Bronchial epithelial cell (primary cell): ENCODE data around the gene DCDC2. TPM values are rescaled to one million over a fixed set of nuclear protein-coding genes. Genes with fewer than 3 reads are reported as not detected.

Experiments
- DNase-seq: peaks from one replicate; pipeline ENCODE4 v3.0.0-alpha.2; 2010; ENCODE audit warnings: low read depth
- FAIRE-seq: peaks from 2 replicates; lab custom pipeline; 2011; peaks lifted over from hg19 to GRCh38; lab: Jason Lieb, UNC
- H3K27me3 ChIP-seq: 2 replicates; pipeline ENCODE4 v1.5.1; 2011; ENCODE audit warnings: low read length; ENCODE audit not compliant: control insufficient read depth, insufficient read depth
- H3K36me3 ChIP-seq: 2 replicates; pipeline ENCODE4 v1.5.1; 2011; ENCODE audit warnings: low read length; ENCODE audit not compliant: control insufficient read depth, insufficient read depth
- H3K4me3 ChIP-seq: 2 replicates; pipeline ENCODE4 v1.5.1; 2011; ENCODE audit warnings: mild to moderate bottlenecking, low read depth, low read length, control low read depth
- CTCF ChIP-seq: IDR thresholded peaks from 2 replicates; pipeline ENCODE4 v1.5.1; 2011; ENCODE audit warnings: mild to moderate bottlenecking, moderate library complexity, low read length, control low read depth, inconsistent platforms; ENCODE audit not compliant: insufficient read depth, severe bottlenecking
- total RNA-seq: library from RNA; depleted of rRNA; stranded (reverse); fragments of >200 nt; gene quantifications from 2 replicates; pipeline ENCODE4 v1.2.1, GENCODE V29; 2014

Gene DCDC2
- total RNA-seq, 1 donor from 2014 or later = under 0.01 TPM

GRCh38 chr6:24397631-24398030 is 39.8 kb upstream of the DCDC2 start:
- Histone ChIP-seq H3K36me3 (no peaks in the 10 kb centered on the region), H3K4me3 (no peak overlapping the region), H3K27me3 (no peaks in the 10 kb centered on the region)
- TF ChIP-seq CTCF = no peak
- FAIRE-seq (no peak), DNase-seq (no peak)

- TF ChIP-seq CTCF = no peak
- DNase-seq = no peak
- no peak for FAIRE-seq
- Histone ChIP-seq H3K27me3 (no peaks in the 10 kb centered on the region), H3K36me3 (no peaks in the 10 kb centered on the region), H3K4me3 (no peak overlapping the region)
Observed at GRCh38 chr6:24396824-24397223, 39.0 kb upstream of the DCDC2 start.

GRCh38 chr6:24394780-24395437 is 37.0 kb upstream of the DCDC2 start:
- no peaks in the 10 kb centered on the region for H3K27me3 ChIP-seq
- FAIRE-seq (no peak), DNase-seq (peak; percentile 87)
- no peak for TF ChIP-seq CTCF
- no peak overlapping the region for H3K4me3 ChIP-seq
- H3K36me3 ChIP-seq = no peaks in the 10 kb centered on the region

- Histone ChIP-seq H3K27me3 (no peaks in the 10 kb centered on the region), H3K4me3 (no peak overlapping the region), H3K36me3 (no peaks in the 10 kb centered on the region)
- no peak for TF ChIP-seq CTCF
- DNase-seq = no peak
- no peak for FAIRE-seq
Observed at GRCh38 chr6:24394061-24394779, 36.4 kb upstream of the DCDC2 start.

- FAIRE-seq (no peak), DNase-seq (no peak)
- TF ChIP-seq CTCF = no peak
- Histone ChIP-seq H3K36me3 (no peaks in the 10 kb centered on the region), H3K4me3 (no peak overlapping the region), H3K27me3 (no peaks in the 10 kb centered on the region)
Observed at GRCh38 chr6:24391756-24392405, 34.0 kb upstream of the DCDC2 start.
